DOHH2 (cell line): ENCODE measurements around the gene ATP5F1A.
"Not testable (repeated sequence)": the region's sequence is repeated elsewhere in the genome, so short reads cannot be mapped to it uniquely, and the experiment has no call there.

Experiments used
- H3F3A ChIP-seq: fragments of 200-600 bp; sonication (generic), shearing (Covaris generic); 2 replicates; pipeline ENCODE4 v1.6.0; 2016; ENCODE audit warnings: antibody characterized with exemption, mild to moderate bottlenecking; ENCODE audit not compliant: control insufficient read depth, insufficient read depth
- H3K27ac ChIP-seq: fragments of 200-600 bp; sonication (generic); 2 replicates; pipeline ENCODE4 v1.5.1; 2014; ENCODE audit warnings: low read depth, mild to moderate bottlenecking, low read length, moderate library complexity
- H3K27me3 ChIP-seq: fragments of 200-600 bp; sonication (generic); 2 replicates; pipeline ENCODE4 v1.6.1; 2014; ENCODE audit warnings: mild to moderate bottlenecking, low read length, mixed read lengths; ENCODE audit not compliant: control insufficient read depth
- H3K36me3 ChIP-seq: fragments of 200-600 bp; sonication (generic); 2 replicates; pipeline ENCODE4 v1.6.1; 2014; ENCODE audit warnings: mild to moderate bottlenecking, low read length, moderate library complexity, mixed read lengths; ENCODE audit not compliant: control insufficient read depth
- H3K4me1 ChIP-seq: fragments of 200-600 bp; sonication (generic); 2 replicates; pipeline ENCODE4 v1.6.1; 2014; ENCODE audit warnings: mild to moderate bottlenecking, low read length, mixed read lengths; ENCODE audit not compliant: control insufficient read depth
- H3K4me2 ChIP-seq: fragments of 200-600 bp; sonication (generic); 2 replicates; pipeline ENCODE4 v1.6.0; 2014; ENCODE audit warnings: mild to moderate bottlenecking, low read length, moderate library complexity
- H3K4me3 ChIP-seq: fragments of 200-600 bp; sonication (generic); 2 replicates; pipeline ENCODE4 v1.5.1; 2014; ENCODE audit warnings: mild to moderate bottlenecking, low read length, mixed read lengths
- H3K79me2 ChIP-seq: fragments of 200-600 bp; sonication (generic); 2 replicates; pipeline ENCODE4 v1.6.1; 2014; ENCODE audit warnings: mild to moderate bottlenecking, low read length, mixed read lengths; ENCODE audit not compliant: control insufficient read depth
- H3K9me2 ChIP-seq: fragments of 200-600 bp; sonication (generic); replicated peaks from 2 replicates; pipeline ENCODE4 v1.6.1; 2014; ENCODE audit warnings: mild to moderate bottlenecking, low read length, mixed read lengths; ENCODE audit not compliant: control insufficient read depth
- H3K9me3 ChIP-seq: fragments of 200-600 bp; sonication (generic); 2 replicates; pipeline ENCODE4 v1.6.1; 2014; ENCODE audit warnings: antibody characterized with exemption, low read length, mixed read lengths; ENCODE audit not compliant: control insufficient read depth, insufficient read depth
- H4K20me1 ChIP-seq: fragments of 200-600 bp; sonication (generic); 2 replicates; pipeline ENCODE4 v1.6.0; 2014; ENCODE audit warnings: low read depth, mild to moderate bottlenecking, antibody characterized with exemption, low read length, moderate library complexity; ENCODE audit not compliant: control insufficient read depth, insufficient read depth
- CTCF ChIP-seq: fragments of 200-600 bp; sonication (generic); IDR thresholded peaks from one replicate; pipeline ENCODE4 v1.5.1; 2014; ENCODE audit warnings: antibody characterized with exemption, mild to moderate bottlenecking, low read depth, low read length; ENCODE audit not compliant: poor library complexity, severe bottlenecking
- EZH2phosphoT487 ChIP-seq: fragments of 200-600 bp; sonication (generic); IDR thresholded peaks from 2 replicates; pipeline ENCODE4 v1.6.1; 2017; ENCODE audit warnings: borderline replicate concordance, mild to moderate bottlenecking, antibody characterized with exemption, low read length, moderate library complexity, mixed read lengths

ATP5F1A gene

GRCh38 chr18:46134920-46135675, 37.0 kb upstream of the ATP5F1A start:
- no peaks in the 10 kb centered on the region for H3K9me2 ChIP-seq
- peaks cover under 1% of the 10 kb centered on the region for H3K36me3 ChIP-seq
- no peaks in the 10 kb centered on the region for H3K27me3 ChIP-seq
- no peak for TF ChIP-seq CTCF
- TF ChIP-seq EZH2phosphoT487, result no peak
- H3K4me2 ChIP-seq, result no peak overlapping the region
- no peaks in the 10 kb centered on the region for H3K79me2 ChIP-seq
- no peak overlapping the region for H3K27ac ChIP-seq
- no peaks in the 10 kb centered on the region for H4K20me1 ChIP-seq
- peaks cover 9% of the 10 kb centered on the region; the same call in 1 of the 2 replicates for H3K4me1 ChIP-seq
- H3K4me3 ChIP-seq, result no peak overlapping the region
- no peaks in the 10 kb centered on the region for H3K9me3 ChIP-seq
- H3F3A ChIP-seq, result no peaks in the 10 kb centered on the region

GRCh38 chr18:46133534-46133933, 35.4 kb upstream of the ATP5F1A start:
- Histone ChIP-seq H4K20me1 (no peaks in the 10 kb centered on the region), H3K27ac (no peak overlapping the region), H3K36me3 (peaks cover 15% of the 10 kb centered on the region), H3K9me2 (no peaks in the 10 kb centered on the region), H3K9me3 (no peaks in the 10 kb centered on the region), H3K27me3 (no peaks in the 10 kb centered on the region), H3K4me3 (no peak overlapping the region), H3K4me1 (peaks cover 9% of the 10 kb centered on the region; the same call in 1 of the 2 replicates), H3K79me2 (no peaks in the 10 kb centered on the region), H3K4me2 (no peak overlapping the region), H3F3A (no peaks in the 10 kb centered on the region)
- TF ChIP-seq CTCF (no peak), EZH2phosphoT487 (no peak)

- H3K9me2 ChIP-seq, H3K9me3 ChIP-seq, H4K20me1 ChIP-seq, H3K4me3 ChIP-seq, H3F3A ChIP-seq, H3K4me2 ChIP-seq, H3K27ac ChIP-seq, H3K4me1 ChIP-seq, H3K27me3 ChIP-seq, H3K79me2 ChIP-seq: not testable (repeated sequence)
- H3K36me3 ChIP-seq, result peaks cover 33% of the 10 kb centered on the region
Measured at GRCh38 chr18:46130549-46130948, 32.5 kb upstream of the ATP5F1A start.

- Histone ChIP-seq H3K27ac (no peak overlapping the region), H3K4me3 (no peak overlapping the region), H3K9me3 (no peaks in the 10 kb centered on the region), H3F3A (no peaks in the 10 kb centered on the region), H4K20me1 (no peaks in the 10 kb centered on the region), H3K27me3 (no peaks in the 10 kb centered on the region), H3K4me2 (no peak overlapping the region), H3K9me2 (no peaks in the 10 kb centered on the region), H3K4me1 (peaks cover 4% of the 10 kb centered on the region; the same call in 1 of the 2 replicates), H3K36me3 (peaks cover 36% of the 10 kb centered on the region), H3K79me2 (no peaks in the 10 kb centered on the region)
- TF ChIP-seq CTCF, result no peak
- TF ChIP-seq EZH2phosphoT487, result no peak
Measured at GRCh38 chr18:46130061-46130460, 32.0 kb upstream of the ATP5F1A start.

- H4K20me1 ChIP-seq, H3K4me1 ChIP-seq, H3K4me2 ChIP-seq, H3K27me3 ChIP-seq, H3K79me2 ChIP-seq, H3K27ac ChIP-seq, H3K4me3 ChIP-seq, H3K9me3 ChIP-seq, H3F3A ChIP-seq, H3K9me2 ChIP-seq: not testable (repeated sequence)
- peaks cover 60% of the 10 kb centered on the region for H3K36me3 ChIP-seq
Measured at GRCh38 chr18:46126625-46127024, 28.5 kb upstream of the ATP5F1A start.
